ENCODE measurements around the gene ITPK1. TPM values are rescaled to one million over a fixed set of nuclear protein-coding genes. Genes with fewer than 3 reads are reported as not detected.

ITPK1 gene
- polyA plus RNA-seq, 2 of the 4 experiments (the other 2 are of a cell fraction): 46.2 to 47.0 TPM

GRCh38 chr14:92988786-92989755 lies 126.7 kb downstream of the ITPK1 start:
- TF ChIP-seq MYC (IDR thresholded peaks at IDR 0.05; ENCODE audit: borderline replicate concordance, low read length) (no peak), NR3C1 (IDR thresholded peaks at IDR 0.05) (no peak), CBX8 (IDR thresholded peaks at IDR 0.05) (no peak), POLR2AphosphoS2 (conservative IDR thresholded peaks at IDR 0.05; ENCODE audit: low read length) (no peak), REST (IDR thresholded peaks at IDR 0.05) (no peak), CHD4 (IDR thresholded peaks at IDR 0.05; ENCODE audit: borderline replicate concordance) (no peak), HOXB13 (CRISPR knock-in tag; IDR thresholded peaks at IDR 0.05; ENCODE audit: low read depth) (no peak), GATA3 (IDR thresholded peaks at IDR 0.05; ENCODE audit: borderline replicate concordance) (no peak), HOXB5 (CRISPR knock-in tag; IDR thresholded peaks at IDR 0.05) (no peak), HOXA7 (CRISPR knock-in tag; IDR thresholded peaks at IDR 0.05) (no peak), ELK1 (IDR thresholded peaks at IDR 0.05; ENCODE audit: low read depth, low read length) (no peak), EHMT2 (IDR thresholded peaks at IDR 0.05; ENCODE audit: low read depth) (no peak), RFX5 (IDR thresholded peaks at IDR 0.05) (no peak), RARB (CRISPR knock-in tag; IDR thresholded peaks at IDR 0.05) (no peak), EHF (CRISPR knock-in tag; IDR thresholded peaks at IDR 0.05) (no peak), RAD21 (conservative IDR thresholded peaks at IDR 0.05 in 1 of 2, IDR thresholded peaks at IDR 0.05 in 1 of 2) (no peak), ZC3H11A (IDR thresholded peaks at IDR 0.05) (no peak)
- TF ChIP-seq, protein P1, sequence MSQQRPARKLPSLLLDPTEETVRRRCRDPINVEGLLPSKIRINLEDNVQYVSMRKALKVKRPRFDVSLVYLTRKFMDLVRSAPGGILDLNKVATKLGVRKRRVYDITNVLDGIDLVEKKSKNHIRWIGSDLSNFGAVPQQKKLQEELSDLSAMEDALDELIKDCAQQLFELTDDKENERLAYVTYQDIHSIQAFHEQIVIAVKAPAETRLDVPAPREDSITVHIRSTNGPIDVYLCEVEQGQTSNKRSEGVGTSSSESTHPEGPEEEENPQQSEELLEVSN (IDR thresholded peaks at IDR 0.05; ENCODE audit: borderline replicate concordance, low read depth): no peak
- TF ChIP-seq, protein P2, sequence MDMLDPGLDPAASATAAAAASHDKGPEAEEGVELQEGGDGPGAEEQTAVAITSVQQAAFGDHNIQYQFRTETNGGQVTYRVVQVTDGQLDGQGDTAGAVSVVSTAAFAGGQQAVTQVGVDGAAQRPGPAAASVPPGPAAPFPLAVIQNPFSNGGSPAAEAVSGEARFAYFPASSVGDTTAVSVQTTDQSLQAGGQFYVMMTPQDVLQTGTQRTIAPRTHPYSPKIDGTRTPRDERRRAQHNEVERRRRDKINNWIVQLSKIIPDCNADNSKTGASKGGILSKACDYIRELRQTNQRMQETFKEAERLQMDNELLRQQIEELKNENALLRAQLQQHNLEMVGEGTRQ (IDR thresholded peaks at IDR 0.05): no peak
- TF ChIP-seq, protein P3, sequence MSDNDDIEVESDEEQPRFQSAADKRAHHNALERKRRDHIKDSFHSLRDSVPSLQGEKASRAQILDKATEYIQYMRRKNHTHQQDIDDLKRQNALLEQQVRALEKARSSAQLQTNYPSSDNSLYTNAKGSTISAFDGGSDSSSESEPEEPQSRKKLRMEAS (IDR thresholded peaks at IDR 0.05): no peak
- POLR2A ChIA-PET: no interaction called here
- DNase-seq (ENCODE audit: low read depth in 1 of 2, low spot score in 1 of 2) (no peak), ATAC-seq (no peak), FAIRE-seq (no peak)
- H3K4me3 ChIP-seq: no peak overlapping the region
- peaks cover 7% of the 10 kb centered on the region; the same call in 1 of the 3 replicates for H3K9me3 ChIP-seq
- 87% methylated on average over 14 of the region's 14 CpGs for WGBS (ENCODE audit: missing lambda C conversion rate)
- peaks cover 37% of the 10 kb centered on the region for H3K4me1 ChIP-seq
- H3K27ac ChIP-seq: no peak overlapping the region
- CTCF ChIA-PET: interaction anchor here (0.9 to 1.2 kb wide), 2 partner anchors 23 to 37 kb away, joined by 3 read pairs; no protein-coding TSS in a partner anchor
- H3K4me2 ChIP-seq: no peak overlapping the region
